ENCODE measurements around the gene PUSL1. TPM values are rescaled to one million over a fixed set of nuclear protein-coding genes. Genes with fewer than 3 reads are reported as not detected.

PUSL1 gene
- total and polyA plus RNA-seq, 2 experiments from 2014 or later = 30.9 to 36.2 TPM

DNA sequence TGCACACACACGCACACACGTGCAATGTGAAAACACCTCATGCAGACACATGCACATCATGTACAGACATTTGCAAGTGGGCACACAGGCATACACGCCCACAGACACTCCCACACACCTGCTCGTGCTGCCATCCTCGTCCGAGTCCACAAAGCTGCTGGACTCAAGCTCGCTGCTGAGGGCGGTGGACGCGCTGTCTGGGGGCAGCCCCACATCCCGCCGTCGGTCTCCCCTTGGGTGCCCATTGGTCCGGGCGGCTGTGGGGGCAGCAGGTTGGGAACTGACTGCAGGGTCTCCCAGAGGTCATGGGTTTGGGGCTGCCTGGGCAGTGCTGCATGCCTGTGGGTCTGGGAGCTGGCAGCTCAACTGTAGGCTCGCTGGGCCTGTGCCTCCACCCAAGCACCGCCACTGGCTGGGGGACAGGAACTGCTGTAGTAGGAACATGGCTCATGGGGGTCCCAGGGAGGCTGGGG, 33.2 kb downstream of the PUSL1 start:
- no peaks in the 10 kb centered on the region; the same call in 1 of the 2 replicates for H3K36me3 ChIP-seq (ENCODE audit: low read depth)
- peaks cover 56% of the 10 kb centered on the region for H3K79me2 ChIP-seq (ENCODE audit: insufficient read depth)
- H3F3A ChIP-seq (ENCODE audit: insufficient read depth) = no peaks in the 10 kb centered on the region
- H3K4me1 ChIP-seq (ENCODE audit: insufficient read depth) = peaks cover 23% of the 10 kb centered on the region
- H3K4me2 ChIP-seq (ENCODE audit: unreplicated experiment) = no peak overlapping the region
- H3K27me3 ChIP-seq (replicated peaks; ENCODE audit: insufficient read depth) = no peaks in the 10 kb centered on the region
- WGBS, 2 experiments (ENCODE audit: low coverage in 1 of 2, low lambda C conversion rate in 2 of 2, missing lambda C conversion rate in 2 of 2) = 92 to 95% methylated on average over 17 of the region's 17 CpGs
- no peaks in the 10 kb centered on the region for H3K9me2 ChIP-seq (ENCODE audit: insufficient read depth)
- TF ChIP-seq EZH2 (IDR thresholded peaks at IDR 0.05; ENCODE audit: insufficient read depth, poor library complexity, severe bottlenecking) (no peak), EZH2phosphoT487 (IDR thresholded peaks at IDR 0.05; ENCODE audit: insufficient read depth, low read depth) (no peak)
- H2AFZ ChIP-seq = no peak overlapping the region
- DNase-seq = no peak
- in situ Hi-C loops (cut with MboI) = no loop called here
- H3K9me3 ChIP-seq (ENCODE audit: low read depth) = no peaks in the 10 kb centered on the region
- no peak overlapping the region for H3K9ac ChIP-seq
- no peak overlapping the region for H3K27ac ChIP-seq
- no peaks in the 10 kb centered on the region for H4K20me1 ChIP-seq (ENCODE audit: insufficient read depth)
- no peak overlapping the region for H3K4me3 ChIP-seq

DNA sequence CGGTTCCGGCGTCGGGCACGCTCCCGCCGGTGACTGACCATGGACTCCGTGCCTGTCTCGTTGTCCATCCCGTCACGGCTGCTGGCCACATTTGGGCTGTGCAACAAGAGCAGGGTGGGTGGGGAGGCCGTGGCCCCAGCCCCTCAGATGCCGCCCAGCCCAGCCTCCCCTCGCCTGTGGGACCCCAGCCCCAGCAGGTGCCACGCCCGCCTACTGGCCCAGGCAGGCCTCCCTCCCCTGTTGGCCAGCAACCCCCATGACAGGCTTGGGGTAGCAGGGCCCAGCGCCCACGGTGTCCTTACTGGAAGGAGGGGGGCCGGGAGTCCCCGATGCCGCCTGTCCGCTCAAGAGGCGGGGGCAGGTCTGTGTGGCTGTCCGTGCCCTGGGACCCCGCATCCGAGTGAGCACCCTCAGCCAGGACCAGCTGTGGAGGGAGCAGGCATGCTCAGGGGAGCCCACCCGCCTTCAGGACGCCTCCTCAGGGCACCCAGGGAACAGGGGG, 33.7 kb downstream of the PUSL1 start:
- Histone ChIP-seq H4K20me1 (ENCODE audit: insufficient read depth) (no peaks in the 10 kb centered on the region), H3K79me2 (ENCODE audit: insufficient read depth) (peaks cover 62% of the 10 kb centered on the region), H3K9me2 (ENCODE audit: insufficient read depth) (no peaks in the 10 kb centered on the region), H3K27me3 (replicated peaks; ENCODE audit: insufficient read depth) (no peaks in the 10 kb centered on the region), H2AFZ (no peak overlapping the region), H3K27ac (no peak overlapping the region), H3F3A (ENCODE audit: insufficient read depth) (no peaks in the 10 kb centered on the region), H3K36me3 (ENCODE audit: low read depth) (no peaks in the 10 kb centered on the region; the same call in 1 of the 2 replicates), H3K4me3 (no peak overlapping the region), H3K9me3 (ENCODE audit: low read depth) (no peaks in the 10 kb centered on the region), H3K4me2 (ENCODE audit: unreplicated experiment) (no peak overlapping the region), H3K4me1 (ENCODE audit: insufficient read depth) (peaks cover 23% of the 10 kb centered on the region), H3K9ac (no peak overlapping the region)
- no peak for DNase-seq
- TF ChIP-seq EZH2phosphoT487 (IDR thresholded peaks at IDR 0.05; ENCODE audit: insufficient read depth, low read depth) = no peak
- in situ Hi-C loops (cut with MboI) = no loop called here
- WGBS, 2 experiments (ENCODE audit: low coverage in 1 of 2, low lambda C conversion rate in 2 of 2, missing lambda C conversion rate in 2 of 2) = 94 to 96% methylated on average over 9 to 26 of the region's 28 CpGs

DNA sequence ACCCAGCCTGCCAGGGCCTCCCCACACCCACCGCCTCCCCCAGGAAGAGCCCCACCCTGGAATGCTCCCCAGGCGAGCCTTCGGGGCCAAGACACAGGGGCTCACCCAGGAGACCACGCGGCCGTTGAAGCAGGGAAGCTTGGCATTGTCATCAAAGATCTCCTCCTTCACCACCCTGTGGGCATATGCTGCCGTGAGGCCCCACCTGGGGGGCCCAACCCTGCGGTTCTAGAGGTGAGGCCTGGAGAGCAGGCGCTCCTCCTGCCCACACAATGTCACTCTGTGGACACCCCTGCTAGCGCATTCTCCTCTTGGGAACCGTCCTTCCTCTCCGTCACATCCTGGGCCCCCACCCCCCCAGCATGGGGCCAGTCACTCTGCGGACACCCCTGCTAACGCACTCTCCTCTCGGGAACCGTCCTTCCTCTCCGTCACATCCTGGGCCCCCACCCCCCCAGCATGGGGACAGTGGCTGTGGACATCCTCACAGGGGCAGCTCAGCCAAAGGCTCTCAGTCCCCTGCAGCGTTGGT, 34.3 kb downstream of the PUSL1 start:
- in situ Hi-C loops (cut with MboI) = no loop called here
- Histone ChIP-seq H3K4me1 (ENCODE audit: insufficient read depth) (peaks cover 23% of the 10 kb centered on the region), H3K9ac (no peak overlapping the region), H3K36me3 (ENCODE audit: low read depth) (no peaks in the 10 kb centered on the region; the same call in 1 of the 2 replicates), H3K27me3 (replicated peaks; ENCODE audit: insufficient read depth) (no peaks in the 10 kb centered on the region), H2AFZ (no peak overlapping the region), H3K4me3 (no peak overlapping the region), H3K27ac (no peak overlapping the region), H3K9me3 (ENCODE audit: low read depth) (no peaks in the 10 kb centered on the region), H3K79me2 (ENCODE audit: insufficient read depth) (peaks cover 67% of the 10 kb centered on the region), H3K4me2 (ENCODE audit: unreplicated experiment) (no peak overlapping the region), H3K9me2 (ENCODE audit: insufficient read depth) (no peaks in the 10 kb centered on the region), H4K20me1 (ENCODE audit: insufficient read depth) (no peaks in the 10 kb centered on the region), H3F3A (ENCODE audit: insufficient read depth) (no peaks in the 10 kb centered on the region)
- 84 to 89% methylated on average over 9 to 18 of the region's 18 CpGs for WGBS, 2 experiments (ENCODE audit: low coverage in 1 of 2, low lambda C conversion rate in 2 of 2, missing lambda C conversion rate in 2 of 2)
- DNase-seq = no peak
- TF ChIP-seq EZH2 (IDR thresholded peaks at IDR 0.05; ENCODE audit: insufficient read depth, poor library complexity, severe bottlenecking) (no peak), EZH2phosphoT487 (IDR thresholded peaks at IDR 0.05; ENCODE audit: insufficient read depth, low read depth) (no peak)

- no peaks in the 10 kb centered on the region; the same call in 1 of the 2 replicates for H3K36me3 ChIP-seq (ENCODE audit: low read depth)
- H3K4me3 ChIP-seq = no peak overlapping the region
- no peaks in the 10 kb centered on the region for H3K9me2 ChIP-seq (ENCODE audit: insufficient read depth)
- no peak overlapping the region; the same call in 1 of the 2 replicates for H3K27ac ChIP-seq
- H3F3A ChIP-seq (ENCODE audit: insufficient read depth) = no peaks in the 10 kb centered on the region
- no peak overlapping the region for H3K4me2 ChIP-seq (ENCODE audit: unreplicated experiment)
- H3K9ac ChIP-seq = no peak overlapping the region
- in situ Hi-C loops (cut with MboI) = no loop called here
- TF ChIP-seq EZH2phosphoT487 (IDR thresholded peaks at IDR 0.05; ENCODE audit: insufficient read depth, low read depth) (no peak), EZH2 (IDR thresholded peaks at IDR 0.05; ENCODE audit: insufficient read depth, poor library complexity, severe bottlenecking) (no peak)
- H3K4me1 ChIP-seq (ENCODE audit: insufficient read depth) = peaks cover 23% of the 10 kb centered on the region
- no peak for DNase-seq
- H4K20me1 ChIP-seq (ENCODE audit: insufficient read depth) = no peaks in the 10 kb centered on the region
- H3K27me3 ChIP-seq (replicated peaks; ENCODE audit: insufficient read depth) = no peaks in the 10 kb centered on the region
- 85 to 89% methylated on average over 23 to 24 of the region's 24 CpGs for WGBS, 2 experiments (ENCODE audit: low coverage in 1 of 2, low lambda C conversion rate in 2 of 2, missing lambda C conversion rate in 2 of 2)
- H3K79me2 ChIP-seq (ENCODE audit: insufficient read depth) = peaks cover 79% of the 10 kb centered on the region
- no peak overlapping the region for H2AFZ ChIP-seq
- no peaks in the 10 kb centered on the region for H3K9me3 ChIP-seq (ENCODE audit: low read depth)
Observed at GRCh38 chr1:1343811-1344421, 35.5 kb downstream of the PUSL1 start.
